Measurements from ENCODE around the gene MEFV.

MEFV gene

GRCh38 chr16:3266873-3267537 is 10.6 kb upstream of the MEFV start:
- DNase-seq (ENCODE audit: low read depth, low spot score): no peak

DNA sequence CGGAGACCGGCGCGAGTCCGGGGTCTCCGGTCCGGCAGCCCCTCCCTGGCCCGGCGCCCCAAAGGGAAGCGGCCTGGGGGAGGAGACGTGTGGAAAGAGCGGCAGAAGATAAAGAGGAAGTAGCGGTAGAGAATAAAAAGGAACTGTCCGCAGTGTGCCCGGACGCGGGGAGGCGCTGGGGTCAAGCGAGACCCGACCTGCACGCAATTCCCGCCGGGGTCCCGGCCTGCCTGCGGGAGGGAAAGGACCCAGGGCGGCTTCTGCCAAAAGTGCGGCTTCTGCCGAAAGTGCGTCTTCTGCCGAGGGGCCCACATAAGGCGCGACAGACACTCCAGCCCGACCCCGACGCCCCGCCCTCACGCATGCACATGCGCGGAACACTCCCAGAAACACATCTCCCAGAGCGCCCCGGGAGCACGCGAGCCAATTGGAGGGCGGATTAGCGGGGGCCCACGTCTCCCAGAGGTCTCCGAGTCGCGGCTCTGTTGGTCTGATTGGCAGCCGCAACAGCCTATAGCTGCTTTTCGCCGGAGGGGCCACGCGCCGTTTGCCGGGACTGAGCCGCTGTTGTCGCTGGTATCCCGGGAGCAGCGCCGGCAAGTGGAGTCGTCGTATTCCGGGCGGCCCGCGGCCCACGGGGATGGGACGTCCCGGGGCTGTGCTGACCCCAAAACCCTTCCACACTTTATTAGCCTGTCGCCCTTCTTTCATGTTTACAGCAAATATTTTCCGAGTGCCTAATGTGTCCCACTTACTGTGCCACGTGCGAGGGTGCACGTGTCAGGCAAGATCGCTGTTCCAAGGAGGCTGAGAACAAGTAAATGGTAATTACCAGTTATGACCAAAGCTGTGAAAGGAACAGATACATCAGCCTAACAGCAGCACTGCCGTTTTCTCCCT is 8.0 kb upstream of the MEFV start:
- peak; percentile 88 for DNase-seq (ENCODE audit: low read depth, low spot score)

- DNase-seq (ENCODE audit: low read depth, low spot score): no peak
These were observed 6.1 kb upstream of the MEFV start for GRCh38 chr16:3262517-3262916.

DNA sequence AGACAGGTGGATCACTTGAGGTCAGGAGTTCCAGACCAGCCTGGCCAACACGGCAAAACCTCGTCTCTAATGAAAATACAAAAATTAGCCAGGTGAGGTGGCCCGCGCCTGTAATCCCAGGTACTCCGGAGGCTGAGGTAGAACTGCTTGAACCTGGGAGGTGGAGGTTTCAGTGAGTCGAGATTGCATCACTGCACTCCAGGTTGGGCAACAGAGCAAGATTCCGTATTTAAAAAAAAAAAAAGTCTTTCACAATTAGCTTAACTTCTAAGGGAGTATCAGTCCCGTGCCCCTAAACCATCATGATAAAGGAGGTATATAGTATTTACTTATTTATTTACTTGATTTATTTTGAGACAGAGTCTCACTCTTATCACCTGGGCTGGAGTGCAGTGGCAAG is 3.4 kb upstream of the MEFV start:
- no peak for DNase-seq (ENCODE audit: low read depth, low spot score)

DNA sequence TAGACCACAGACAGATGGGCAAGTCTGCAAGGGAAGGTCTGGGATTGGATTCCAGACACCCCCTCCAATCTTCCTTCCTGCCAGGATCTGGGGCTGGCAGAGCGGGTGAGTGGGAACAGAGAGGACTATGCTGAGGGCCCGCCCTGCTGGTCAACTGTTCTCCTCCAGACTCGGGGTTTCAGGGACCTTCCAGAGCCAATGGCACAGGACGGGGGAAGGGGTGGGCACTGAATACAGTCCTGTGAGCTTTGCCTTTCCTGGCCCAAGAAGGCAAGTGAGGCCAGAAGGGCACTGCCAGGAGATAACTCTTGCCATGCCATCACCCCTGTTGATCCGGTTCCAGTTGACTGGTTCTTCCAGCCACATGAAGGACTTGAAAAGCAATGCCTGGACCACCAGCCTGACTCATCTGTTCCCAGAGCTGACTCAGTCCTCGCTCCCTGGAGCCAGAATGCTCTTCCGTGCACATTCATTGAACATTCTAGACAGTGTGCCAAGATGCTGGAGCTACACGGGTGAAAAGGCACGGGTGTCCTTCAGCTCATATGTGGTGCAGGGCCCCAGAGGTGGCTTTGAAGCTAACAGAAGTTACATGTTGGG is 533 bp upstream of the MEFV start:
- DNase-seq (ENCODE audit: low read depth, low spot score): no peak

DNA sequence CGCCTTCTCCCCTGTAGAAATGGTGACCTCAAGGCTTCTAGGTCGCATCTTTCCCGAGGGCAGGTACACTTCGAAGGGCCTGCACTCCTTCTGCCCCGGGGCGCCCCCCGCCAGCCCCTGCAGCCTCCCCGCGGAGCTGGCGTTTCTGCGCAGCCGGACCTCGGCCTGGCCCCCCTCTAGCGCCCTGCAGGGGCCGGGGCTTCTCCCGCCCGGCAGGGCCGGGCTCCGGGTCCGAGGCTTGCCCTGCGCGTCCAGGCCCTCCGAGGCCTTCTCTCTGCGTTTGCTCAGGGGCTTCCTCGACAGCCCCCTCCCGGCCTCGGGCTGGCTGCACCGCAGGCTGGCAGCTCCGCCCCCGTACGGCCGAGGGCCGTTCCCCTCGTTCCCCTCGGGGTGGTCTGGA is 2.1 kb downstream of the MEFV start:
- no peak for DNase-seq (ENCODE audit: low read depth, low spot score)

DNA sequence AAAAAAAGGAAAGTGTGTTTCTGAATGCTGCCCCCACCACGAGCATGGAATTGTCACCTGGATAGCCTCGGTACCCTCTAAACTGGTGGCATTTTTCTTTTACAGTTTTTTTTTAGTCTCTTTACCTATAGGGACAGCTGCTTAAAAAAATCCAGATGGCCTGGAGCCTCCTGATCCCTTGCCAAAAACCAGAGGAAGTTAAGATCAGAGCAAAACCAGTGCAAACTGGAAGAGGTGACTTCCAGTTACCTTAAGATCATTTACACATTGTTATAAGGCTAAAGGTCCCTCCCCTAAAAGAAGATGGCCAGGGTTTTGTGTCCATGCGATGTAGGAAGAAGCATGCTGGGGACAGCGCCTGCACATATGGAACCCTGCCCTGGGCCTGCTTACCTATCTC is 3.5 kb downstream of the MEFV start:
- no peak for DNase-seq (ENCODE audit: low read depth, low spot score)

GRCh38 chr16:3249451-3249850 is 7.0 kb downstream of the MEFV start:
- no peak for DNase-seq (ENCODE audit: low read depth, low spot score)

- DNase-seq (ENCODE audit: low read depth, low spot score): no peak
These were observed 7.4 kb downstream of the MEFV start for GRCh38 chr16:3249020-3249419.

GRCh38 chr16:3248596-3248995 is 7.8 kb downstream of the MEFV start:
- DNase-seq (ENCODE audit: low read depth, low spot score): no peak

- DNase-seq (ENCODE audit: low read depth, low spot score): no peak
These were observed 9.6 kb downstream of the MEFV start for GRCh38 chr16:3246876-3247275.

- no peak for DNase-seq (ENCODE audit: low read depth, low spot score)
These were observed 10.4 kb downstream of the MEFV start for GRCh38 chr16:3246002-3246401.

GRCh38 chr16:3243882-3244281 is 12.6 kb downstream of the MEFV start:
- DNase-seq (ENCODE audit: low read depth, low spot score): no peak

DNA sequence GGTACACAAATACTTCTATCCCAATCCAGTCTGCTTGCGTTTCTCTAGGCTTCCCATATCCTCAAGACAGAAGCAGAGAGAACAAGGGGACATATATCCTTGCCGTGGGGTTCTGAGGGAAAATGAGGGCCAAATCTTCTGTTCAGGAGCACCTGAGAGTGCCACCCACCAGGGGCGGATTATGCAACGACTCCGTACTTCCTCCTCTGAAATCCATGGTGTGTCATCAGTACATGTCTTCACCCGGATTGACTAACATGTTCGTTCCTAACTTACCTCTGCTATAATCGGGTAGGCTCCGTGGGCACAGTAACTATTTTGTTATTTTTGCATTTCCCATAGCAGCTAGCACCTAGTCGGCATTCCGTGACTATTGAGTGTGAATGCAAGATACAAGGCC is 13.7 kb downstream of the MEFV start:
- no peak for DNase-seq (ENCODE audit: low read depth, low spot score)

- DNase-seq (ENCODE audit: low read depth, low spot score): no peak
These were observed 14.7 kb downstream of the MEFV start for GRCh38 chr16:3241761-3242160.

DNA sequence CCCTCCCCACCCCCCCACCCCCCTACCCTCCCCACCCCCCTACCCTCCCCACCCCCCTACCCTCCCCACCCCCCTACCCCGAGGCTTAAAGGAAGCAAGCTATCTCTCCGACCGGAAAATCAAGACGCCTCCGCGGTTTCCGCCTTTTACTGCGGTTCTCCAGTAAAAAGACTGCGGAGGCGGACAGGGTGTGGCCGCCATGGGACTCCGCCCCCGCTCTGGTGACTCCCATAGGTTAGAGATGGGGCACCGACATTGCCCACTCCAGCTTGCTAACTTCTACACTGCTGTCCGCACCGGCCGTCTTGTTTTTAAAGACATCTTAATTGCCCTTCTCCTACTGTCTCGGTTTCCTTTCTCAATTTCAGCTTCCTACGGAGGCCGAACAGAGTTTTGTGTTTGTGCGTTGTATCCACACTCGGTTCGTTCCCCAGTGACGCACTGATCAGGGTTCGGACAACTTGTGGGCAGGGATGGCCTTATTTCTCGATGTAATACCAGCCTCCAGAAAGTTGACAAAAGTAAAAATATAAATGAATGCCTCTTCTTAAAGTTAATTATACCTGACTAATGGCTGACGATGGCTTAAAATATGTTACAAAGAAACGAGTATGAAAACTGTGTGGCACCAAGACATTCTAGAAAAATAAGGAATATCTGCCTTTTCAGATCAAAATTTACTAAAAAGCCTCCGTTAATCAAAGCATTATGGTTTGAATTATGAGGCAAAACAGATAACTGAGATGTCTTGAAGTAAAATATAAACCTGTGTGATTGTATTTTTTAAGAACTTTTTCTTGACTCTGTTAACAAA is 20.4 kb downstream of the MEFV start:
- DNase-seq (ENCODE audit: low read depth, low spot score): no peak

DNA sequence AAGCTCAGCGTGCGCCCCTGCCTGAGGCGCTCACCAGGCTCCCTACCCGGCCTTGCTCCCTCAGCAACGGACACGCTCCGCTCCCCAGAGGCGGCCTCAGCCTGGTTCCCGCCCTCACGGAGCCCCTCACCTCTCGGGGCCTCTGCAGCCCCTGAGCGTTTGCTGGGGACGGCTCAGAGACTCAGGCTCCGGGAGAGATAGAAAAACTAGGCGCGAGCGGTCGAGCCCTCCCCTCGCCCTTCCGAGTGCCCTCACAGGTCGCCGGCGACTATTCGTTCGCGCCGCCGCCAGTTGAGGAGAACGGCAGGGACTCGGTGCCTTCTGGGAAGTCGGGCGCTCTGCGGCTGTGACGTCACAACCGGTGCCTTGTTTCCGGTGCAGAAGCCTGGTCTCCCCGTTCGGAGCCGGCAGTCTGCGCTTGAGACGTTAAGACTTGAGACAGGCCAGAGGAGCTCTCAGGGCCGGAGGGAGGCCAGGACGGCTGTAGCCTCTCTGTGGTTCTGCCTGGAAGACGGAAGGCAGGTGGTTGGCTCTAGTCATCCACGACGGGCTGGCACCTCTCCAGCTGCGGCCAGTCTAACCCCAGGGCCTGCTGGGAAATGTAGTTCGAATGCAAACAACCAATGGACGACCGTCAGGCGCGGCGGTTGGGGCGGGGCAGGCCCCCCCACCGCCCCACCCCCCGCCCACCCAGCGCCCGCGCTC is 21.4 kb downstream of the MEFV start, which contains the start of gene ZNF200:
TSS of gene ZNF200 (minus strand) at position 302 of the 705 bp plus-strand sequence. CDS start 1,403 bp downstream, outside the sequence.
- peak; percentile 79 for DNase-seq (ENCODE audit: low read depth, low spot score)

DNA sequence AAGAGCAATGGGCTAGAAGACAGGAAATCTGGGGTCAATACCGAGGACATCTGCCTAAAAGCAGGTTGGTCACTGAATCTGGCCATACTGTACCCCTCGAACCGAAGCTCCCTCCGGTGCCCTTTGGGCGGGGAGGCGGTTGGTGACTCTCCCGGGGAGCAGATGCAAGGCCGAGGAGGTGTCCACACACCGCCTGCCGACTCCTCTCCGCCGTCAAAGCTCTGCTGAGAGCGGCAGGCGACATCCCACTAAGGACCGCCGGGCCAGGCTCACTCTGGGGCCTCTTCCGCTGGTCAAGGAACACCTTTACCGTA is 21.9 kb downstream of the MEFV start:
- DNase-seq (ENCODE audit: low read depth, low spot score): no peak

DNA sequence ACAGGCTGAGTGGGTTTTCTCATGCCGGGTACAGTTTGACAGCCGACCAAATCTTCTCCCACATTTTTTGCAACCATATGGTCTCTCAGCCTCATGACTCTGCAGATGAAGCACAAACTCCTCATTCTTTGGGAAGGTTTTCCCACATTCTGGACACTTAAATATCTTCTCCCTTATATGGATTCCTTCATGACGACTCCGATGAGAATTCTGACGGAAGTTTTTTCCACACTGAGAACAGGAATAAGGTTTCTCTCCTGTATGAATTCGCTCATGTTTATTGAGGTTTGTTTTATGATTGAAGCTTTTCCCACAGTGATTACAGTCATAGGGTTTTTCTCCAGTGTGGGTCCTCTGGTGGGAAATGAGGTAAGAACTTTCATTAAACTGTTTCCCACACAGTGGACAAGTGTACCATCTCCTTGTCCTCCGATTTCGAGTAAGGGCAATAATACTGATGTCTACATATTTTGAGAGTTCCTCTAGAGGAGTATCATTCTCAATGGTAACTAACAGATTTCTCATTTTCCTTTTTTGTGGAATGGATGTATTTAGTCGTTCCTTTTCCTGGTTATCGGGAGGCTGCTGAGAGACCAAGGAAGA is 32.4 kb downstream of the MEFV start:
- no peak for DNase-seq (ENCODE audit: low read depth, low spot score)

DNA sequence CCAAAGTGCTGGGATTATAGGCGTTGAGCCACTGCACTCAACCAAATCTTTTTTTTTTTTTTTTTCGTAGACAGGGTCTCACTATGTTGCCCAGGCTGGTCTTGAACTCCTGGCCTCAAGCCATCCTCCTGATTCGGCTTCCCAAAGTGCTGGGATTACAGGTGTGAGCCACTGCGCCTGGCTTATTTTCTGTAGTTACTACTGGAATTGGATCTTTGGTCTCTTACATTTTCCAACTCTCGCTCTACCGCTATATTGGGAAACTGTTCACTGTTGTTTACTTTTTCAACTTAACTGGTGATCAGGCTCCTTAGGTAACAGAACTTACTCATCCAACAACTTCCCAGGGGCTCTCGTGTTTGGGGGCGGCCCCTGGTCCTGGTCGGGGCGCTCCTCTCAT is 35.6 kb downstream of the MEFV start:
- no peak for DNase-seq (ENCODE audit: low read depth, low spot score)

GRCh38 chr16:3216263-3216640 is 40.2 kb downstream of the MEFV start:
- no peak for DNase-seq (ENCODE audit: low read depth, low spot score)

Measured in iPS DF 19.7 (cell line).